Measurements from ENCODE around the gene CCER1. TPM values are rescaled to one million over a fixed set of nuclear protein-coding genes. Genes with fewer than 3 reads are reported as not detected.
A peak's percentile ranks its signal among the peaks of the same experiment; 100 is the strongest.
"Not testable (repeated sequence)": the region's sequence is repeated elsewhere in the genome, so short reads cannot be mapped to it uniquely, and the experiment has no call there.

CCER1 gene
- total RNA-seq, result not detected in 2 replicates

GRCh38 chr12:90954921-90955320 is at the start of gene CCER1:
CCER1 (minus strand) TSS chr12:90955176; CDS start chr12:90954742, 434 bp downstream.
- no peak for DNase-seq (ENCODE audit: low read depth in 2 of 2)

DNA sequence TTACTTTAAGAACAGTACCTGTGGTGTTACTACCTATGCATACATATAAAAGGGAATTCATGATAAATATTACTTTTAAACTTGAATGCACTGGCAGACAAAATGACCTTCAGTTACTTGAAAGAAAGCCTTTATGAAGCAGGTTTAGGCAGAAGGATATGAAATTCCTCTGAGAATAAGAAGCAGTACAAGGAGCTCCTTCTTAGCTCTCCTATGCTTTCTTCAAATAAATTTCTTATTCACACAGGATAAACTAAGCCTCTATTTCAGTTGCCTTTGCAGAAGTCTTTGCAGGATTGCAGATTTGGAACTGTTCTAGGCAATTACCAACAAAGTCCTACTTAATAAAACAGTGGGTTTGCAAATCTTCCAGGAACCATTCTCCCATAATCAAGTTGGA is 48.8 kb upstream of the CCER1 start:
- DNase-seq (ENCODE audit: low read depth in 2 of 2), result no peak

DNA sequence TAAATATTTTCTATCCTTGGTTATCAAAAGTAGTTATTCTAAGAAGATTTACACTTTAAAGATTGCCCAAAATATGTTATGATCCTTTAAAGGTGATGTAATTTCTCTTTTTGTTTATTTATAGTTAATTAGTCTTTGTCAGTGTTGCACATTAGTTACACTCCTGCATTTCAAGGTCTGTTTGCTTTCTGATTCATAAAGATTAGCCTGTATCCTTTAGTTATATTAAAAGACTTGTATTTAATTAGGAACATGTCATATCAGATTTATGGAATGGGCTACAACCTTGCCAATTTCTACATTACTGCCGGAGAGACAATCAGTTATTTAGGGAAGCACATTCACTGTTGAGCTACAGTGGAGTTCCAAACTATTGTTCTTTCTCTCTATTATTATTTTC is 46.3 kb upstream of the CCER1 start:
- DNase-seq (ENCODE audit: low read depth in 2 of 2), result no peak

- no peak for DNase-seq (ENCODE audit: low read depth in 2 of 2)
These were observed 45.0 kb upstream of the CCER1 start for GRCh38 chr12:90999966-91000365.

DNA sequence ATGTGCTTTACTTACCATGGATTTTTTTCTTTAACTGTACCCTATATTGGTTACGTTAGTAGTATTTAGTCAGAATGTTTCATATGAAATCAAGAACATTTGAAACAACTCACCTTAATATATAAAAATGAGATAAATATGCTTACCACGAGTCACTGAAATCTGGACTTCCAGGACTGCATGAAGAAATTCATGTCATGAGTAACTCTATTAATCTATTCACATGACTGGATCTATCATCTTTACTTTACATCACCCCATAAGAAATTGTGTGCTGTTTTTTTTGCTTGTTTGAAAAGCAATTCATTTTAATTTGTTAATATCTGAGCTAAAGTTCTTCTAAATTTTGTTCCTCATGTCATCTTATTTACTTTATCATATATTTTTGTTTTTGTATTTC is 44.6 kb upstream of the CCER1 start:
- DNase-seq (ENCODE audit: low read depth in 2 of 2), result no peak

DNA sequence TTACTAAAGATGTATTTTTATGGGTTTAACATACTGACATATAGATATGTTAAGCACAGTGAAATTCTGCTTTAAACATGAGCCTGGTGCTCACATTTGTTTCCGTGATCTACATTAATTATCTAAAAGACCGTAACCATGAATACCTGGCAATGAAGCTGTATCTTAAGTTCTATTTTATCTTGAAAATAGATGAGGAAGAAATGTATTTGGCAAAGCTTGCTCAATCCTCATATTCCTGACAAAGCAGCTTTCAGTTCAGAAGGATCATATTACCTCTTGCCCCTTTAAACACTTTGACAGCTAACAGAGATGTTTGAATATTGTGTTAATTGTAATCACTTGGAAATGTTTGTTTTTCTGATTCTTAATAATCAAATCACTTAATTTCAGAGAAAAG is 40.0 kb upstream of the CCER1 start:
- DNase-seq (ENCODE audit: low read depth in 2 of 2), result no peak

GRCh38 chr12:90991952-90992465 is 37.0 kb upstream of the CCER1 start:
- no peak for DNase-seq (ENCODE audit: low read depth in 2 of 2)

DNA sequence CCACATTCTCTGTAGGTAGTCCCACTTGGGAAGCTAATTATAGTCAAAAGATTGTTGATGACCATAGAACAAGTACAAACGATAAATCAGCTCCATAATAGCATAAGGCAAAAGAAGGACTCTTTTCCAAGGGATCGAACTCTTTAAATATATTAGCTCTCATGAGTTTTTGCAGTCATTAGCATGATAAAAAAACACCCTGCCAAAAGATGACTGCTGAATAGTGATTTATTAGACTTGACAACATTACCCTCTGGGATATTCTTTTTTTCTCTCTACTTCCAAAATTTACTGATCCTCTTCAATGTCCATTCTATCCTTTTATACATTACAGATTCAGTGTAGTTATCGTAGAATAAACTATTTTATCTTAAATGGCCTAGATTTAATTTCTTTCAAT is 35.6 kb upstream of the CCER1 start:
- DNase-seq (ENCODE audit: low read depth in 2 of 2), result no peak

DNA sequence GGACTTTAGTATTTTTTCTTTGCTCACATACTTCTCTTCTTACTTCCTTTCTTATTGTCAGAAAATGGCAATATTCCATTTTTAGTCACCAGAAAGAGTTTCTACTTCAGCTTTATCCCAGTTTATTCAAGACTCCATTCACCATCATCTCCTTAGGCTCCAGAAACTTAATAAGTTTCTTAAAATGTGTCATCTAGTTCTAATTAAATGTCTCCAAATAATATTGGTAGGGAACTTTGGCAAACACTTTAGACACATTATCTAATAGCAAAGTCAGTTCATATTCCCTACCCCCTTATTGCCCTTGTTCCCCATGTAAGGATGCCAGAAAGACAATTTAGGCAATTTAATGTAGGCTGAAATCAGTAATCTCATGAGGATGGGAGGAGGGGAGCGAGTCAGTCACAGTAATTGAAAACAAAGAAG is 34.7 kb upstream of the CCER1 start:
- no peak for DNase-seq (ENCODE audit: low read depth in 2 of 2)

GRCh38 chr12:90987520-90987919 is 32.5 kb upstream of the CCER1 start:
- DNase-seq (ENCODE audit: low read depth in 2 of 2), result no peak

- DNase-seq (ENCODE audit: low read depth in 2 of 2), result no peak
These were observed 32.1 kb upstream of the CCER1 start for GRCh38 chr12:90987101-90987500.

DNA sequence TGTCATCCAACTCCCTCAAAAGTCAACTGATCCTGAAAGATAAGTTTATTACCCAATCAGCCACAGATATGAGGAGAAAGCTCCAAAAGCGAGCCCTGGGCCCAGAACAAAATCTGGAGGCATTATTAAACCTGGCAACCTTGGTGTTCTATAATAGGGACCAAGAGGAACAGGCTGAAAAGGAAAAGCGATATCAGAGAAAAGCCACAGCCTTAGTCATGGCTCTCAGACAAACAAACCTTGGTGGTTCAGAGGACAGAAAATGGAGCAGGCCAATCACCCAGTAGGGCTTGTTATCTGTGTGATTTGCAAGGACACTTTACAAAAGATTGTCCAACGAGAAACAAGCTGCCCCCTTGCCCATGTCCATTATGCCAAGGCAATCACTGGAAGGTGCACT is 30.4 kb upstream of the CCER1 start:
- not testable (repeated sequence) for DNase-seq (ENCODE audit: low read depth in 2 of 2)

DNA sequence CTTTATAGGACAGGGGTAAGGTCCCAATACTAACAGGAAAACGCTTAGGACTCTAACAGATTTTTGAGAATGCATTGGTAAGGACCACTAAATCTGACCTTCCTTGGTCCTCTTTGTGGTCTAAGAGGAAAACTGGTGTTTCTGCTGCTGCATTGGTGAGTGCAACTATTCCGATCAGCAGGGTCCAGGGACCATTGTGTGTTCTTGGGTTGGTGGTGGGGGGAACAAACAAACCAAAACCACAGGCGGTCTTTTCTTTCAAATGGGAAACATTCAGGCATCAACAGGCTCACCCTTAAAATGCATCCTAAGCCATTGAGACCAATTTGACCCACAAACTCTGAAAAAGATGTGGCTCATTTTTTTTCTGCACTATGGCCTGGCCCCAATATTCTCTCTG is 29.1 kb upstream of the CCER1 start:
- no peak for DNase-seq (ENCODE audit: low read depth in 2 of 2)

- no peak for DNase-seq (ENCODE audit: low read depth in 2 of 2)
These were observed 27.2 kb upstream of the CCER1 start for GRCh38 chr12:90982170-90982569.

DNA sequence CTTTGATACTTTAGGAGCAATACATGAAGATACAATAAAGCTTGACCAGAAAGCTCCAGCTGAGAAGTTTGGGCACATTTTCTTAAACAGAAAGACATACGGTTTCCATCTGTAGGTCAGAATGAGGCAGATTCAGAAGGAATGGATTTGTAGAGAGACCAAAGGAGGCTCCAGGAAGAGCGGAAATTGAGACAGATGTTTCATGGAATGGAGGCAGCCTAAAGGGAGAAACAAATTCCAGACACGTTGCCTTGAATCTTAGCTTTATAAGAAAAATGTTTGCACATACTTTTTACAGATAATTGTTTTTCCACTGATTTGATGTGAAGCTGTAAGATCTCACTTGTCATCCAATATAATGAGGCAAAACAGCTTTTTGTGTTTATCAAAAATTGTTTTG is 25.0 kb upstream of the CCER1 start:
- no peak for DNase-seq (ENCODE audit: low read depth in 2 of 2)

GRCh38 chr12:90979019-90979418 is 24.0 kb upstream of the CCER1 start:
- DNase-seq (ENCODE audit: low read depth in 2 of 2), result no peak

- DNase-seq (ENCODE audit: low read depth in 2 of 2), result peak; percentile 37 to 39
These were observed 23.3 kb upstream of the CCER1 start for GRCh38 chr12:90978117-90978770.

GRCh38 chr12:90977224-90977623 is 22.2 kb upstream of the CCER1 start:
- no peak for DNase-seq (ENCODE audit: low read depth in 2 of 2)

DNA sequence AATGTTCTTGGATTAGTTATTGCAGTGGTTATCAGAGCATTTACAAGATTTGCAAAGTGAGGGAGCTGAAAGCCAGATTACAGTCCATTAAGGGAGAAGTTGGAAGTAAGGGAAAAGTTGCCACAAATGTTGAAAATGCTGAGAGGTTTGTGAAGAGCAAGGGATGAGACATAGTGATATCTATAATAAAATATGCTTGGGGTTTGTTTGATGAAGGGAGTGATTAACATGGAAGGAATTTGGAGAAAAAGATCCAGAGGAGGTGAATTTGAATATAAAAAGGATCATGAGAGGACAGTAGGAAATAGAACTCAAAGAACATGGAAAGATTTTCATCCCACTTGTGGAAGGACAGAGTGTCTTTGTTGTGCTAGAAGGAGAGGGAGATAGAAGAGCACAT is 19.3 kb upstream of the CCER1 start:
- no peak for DNase-seq (ENCODE audit: low read depth in 2 of 2)

- DNase-seq (ENCODE audit: low read depth in 2 of 2), result no peak
These were observed 17.2 kb upstream of the CCER1 start for GRCh38 chr12:90972226-90972625.

DNA sequence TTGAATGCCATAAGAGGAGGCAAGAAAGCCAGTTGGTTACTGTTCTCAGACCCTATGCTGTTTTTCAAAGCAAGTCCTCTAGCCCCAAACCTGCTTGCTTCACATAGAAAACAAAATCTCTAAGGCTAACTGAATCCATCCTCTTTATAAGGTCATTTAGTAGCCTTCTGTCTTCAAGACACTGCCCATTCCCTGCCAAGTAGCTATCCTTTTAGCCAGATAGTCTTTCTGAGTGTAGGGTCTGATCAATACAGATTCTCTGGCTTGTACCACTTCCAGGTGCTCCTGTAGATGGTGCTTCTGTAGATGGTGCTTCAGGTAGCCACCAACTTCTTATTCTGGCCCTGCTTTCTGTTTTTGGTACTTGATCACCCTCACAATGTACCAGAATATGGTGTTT is 15.9 kb upstream of the CCER1 start:
- no peak for DNase-seq (ENCODE audit: low read depth in 2 of 2)

DNA sequence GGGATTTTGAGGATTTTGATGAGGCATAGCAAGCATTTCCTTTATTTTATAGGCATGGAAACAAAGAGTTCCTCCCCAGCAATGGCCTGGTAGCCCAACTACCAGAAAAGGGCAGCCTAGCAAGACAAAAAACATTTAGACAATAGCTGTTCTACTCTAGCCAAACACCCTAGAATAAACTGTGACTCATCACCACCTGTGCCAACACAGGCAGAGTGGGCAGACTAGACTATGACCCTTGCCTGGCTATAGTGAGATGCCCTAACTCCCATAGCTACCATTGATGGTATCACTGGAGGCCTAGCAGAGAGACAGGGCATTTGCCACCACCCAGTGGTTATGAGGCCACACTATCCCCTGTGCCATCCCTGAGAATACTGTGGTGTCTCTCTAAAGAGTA is 15.5 kb upstream of the CCER1 start:
- DNase-seq (ENCODE audit: low read depth in 2 of 2), result peak in 1 of 2 donors; percentile 13

GRCh38 chr12:90969851-90970250 is 14.9 kb upstream of the CCER1 start:
- DNase-seq (ENCODE audit: low read depth in 2 of 2), result no peak

DNA sequence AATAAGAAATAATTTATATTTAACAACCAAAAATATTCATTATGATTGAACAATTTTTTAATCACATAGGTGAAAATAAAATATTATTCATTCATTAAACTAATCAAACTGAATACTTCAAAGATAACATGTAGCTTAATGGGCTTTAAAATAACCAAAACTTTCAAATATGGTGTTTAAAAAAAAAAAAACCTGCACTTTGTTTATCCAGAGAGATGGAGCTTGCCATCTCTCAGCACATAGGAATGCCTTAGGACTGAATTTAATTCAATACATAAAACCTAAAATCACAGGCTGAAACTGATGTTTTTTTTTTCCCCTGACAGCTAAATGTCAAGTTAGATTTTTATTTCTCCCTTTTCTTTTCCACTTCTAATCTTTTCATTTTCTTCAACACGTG is 14.4 kb upstream of the CCER1 start:
- DNase-seq (ENCODE audit: low read depth in 2 of 2), result no peak
